Activated CD4-positive, alpha-beta T cell treated with anti-CD3 and anti-CD28 coated beads, Interleukin-10, Interleukin-2, amounts not matched to agents 100 ng/mL and 50 ng/mL, durations not matched to agents 16 hours and 8 hours (primary cell): Measurements from ENCODE around the gene CHSY3.

ENCODE experiments used
- DNase-seq: peaks from one replicate; pipeline ENCODE4 v3.0.0-alpha.2; 2020

Gene CHSY3

DNA sequence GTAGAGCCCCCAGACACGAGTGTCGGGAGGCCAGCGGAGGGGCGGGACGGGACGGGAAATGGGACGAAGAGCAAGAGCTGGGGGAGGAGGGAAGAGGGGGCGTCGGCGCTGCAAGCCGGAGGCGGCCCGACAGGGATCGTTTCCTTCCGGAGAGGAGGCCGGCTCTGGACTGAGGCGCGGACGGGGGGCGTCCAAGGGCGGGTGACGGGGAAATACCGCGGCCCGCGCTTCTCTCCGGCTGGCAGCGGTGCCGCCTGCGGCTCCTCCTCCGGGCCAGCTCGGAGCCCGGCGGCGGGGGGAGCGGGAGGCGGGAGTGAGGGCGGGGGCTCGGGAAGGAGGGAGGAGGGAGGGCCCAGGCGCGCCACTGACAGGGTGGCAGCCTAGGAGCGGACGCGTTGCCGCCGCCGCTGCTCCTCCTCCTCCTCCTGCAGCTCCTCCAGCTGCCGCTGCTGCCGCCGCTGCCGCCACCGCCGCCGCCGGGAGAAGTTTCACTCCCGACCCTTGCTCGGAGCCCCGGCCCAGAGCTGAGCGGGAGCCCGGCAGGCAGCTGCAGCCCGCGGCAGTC lies at the start of gene CHSY3:
TSS of gene CHSY3 (plus strand) at position 364 of the 565 bp plus-strand sequence.
- peak; percentile 64 for DNase-seq

DNA sequence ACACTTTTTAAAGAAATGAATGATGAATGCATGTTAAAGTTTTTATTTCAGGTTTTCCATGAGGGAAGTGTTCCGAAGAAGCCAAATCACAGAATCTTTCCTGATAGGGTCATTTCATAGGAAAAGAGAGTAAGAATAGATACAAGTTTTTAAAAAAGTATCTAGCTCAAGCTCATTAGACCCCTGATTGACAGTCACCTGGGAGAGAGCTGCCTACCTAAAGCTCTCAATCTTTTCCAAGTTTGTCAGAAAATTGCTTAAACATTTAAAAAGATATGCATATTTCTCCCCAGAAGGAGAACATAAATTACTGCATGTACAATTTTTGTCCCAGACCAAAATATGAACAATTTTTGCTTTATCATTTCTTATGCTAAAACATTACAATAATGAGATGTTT lies 47.9 kb upstream of the CHSY3 start:
- DNase-seq, result no peak

DNA sequence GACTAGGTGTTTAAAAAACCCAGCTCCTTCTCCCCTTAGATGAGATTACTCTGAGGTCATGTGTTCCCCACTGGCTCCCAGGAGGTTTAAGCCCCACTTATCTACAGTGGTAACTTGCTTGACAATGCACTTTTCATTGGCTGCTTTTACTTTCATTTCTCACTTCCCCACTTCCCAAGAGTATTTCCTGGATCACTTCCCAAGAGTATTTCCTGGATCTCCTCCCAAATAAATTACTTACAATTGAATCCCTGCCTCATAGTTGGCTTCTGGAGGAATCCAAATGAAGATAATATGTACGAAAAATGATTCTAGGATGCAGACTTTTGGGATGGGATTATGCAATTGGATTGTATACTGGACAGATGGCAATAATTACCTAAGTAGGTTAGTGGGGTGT lies 47.1 kb upstream of the CHSY3 start:
- DNase-seq, result no peak

DNA sequence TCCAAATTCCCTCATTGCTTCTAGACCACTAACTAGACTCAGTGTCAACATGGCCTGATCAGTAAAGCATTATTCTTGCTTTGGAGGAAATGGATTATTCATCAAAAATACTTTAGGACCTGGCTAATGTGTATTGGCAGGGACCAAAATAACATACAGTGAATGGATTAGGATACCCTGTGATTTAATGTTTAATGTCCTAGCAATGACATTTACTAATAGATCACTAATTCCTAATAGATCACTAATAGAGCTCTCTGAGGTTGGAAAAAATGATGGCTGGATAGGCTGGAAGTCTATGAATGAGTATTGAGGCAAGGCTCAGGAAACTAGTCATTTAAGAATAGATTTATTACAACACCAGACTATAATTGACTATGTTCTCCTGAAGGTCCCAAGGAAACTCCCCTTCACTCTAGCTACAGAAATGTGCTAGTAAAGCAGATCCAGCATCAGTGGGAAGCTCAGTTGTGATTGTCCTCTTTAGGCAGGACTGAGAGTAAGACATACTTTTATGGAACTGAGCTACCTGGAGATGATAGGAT lies 46.1 kb upstream of the CHSY3 start:
- no peak for DNase-seq

DNA sequence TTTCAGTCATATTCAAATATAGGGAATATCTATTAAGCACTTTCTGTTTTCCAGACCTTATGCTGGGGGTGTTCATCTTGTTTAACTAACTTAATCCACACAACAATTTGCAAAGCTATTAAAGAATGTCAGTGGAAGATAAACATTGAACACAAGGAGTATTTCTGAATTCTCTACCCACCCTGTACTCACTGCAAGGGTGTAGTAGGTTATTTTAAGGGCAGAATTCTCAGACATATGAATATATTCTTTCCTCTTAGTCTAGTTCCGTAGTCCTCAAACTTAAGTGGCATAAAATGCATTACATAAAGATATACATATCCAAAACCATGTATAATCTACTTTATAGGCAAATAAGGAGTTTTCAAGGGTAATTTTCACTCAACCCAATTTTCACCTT lies 19.9 kb upstream of the CHSY3 start:
- no peak for DNase-seq

DNA sequence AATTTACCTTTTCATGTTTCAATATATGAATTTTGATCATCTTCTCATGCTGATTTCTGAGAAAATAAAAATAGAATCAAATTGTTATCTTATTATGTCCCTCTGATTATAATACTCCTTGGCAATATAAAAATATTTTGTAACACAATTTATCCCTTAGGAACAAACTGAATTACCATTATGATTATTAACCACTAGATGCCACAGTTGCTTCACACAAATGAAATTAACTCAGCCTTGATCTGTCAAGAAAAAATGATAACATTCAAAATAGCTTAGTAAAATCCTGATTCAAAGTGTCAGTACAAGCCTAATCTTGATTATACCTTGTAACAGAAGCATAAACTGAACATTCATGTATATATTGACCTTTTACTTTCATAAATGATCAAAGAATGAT lies 4.8 kb upstream of the CHSY3 start:
- DNase-seq, result no peak

DNA sequence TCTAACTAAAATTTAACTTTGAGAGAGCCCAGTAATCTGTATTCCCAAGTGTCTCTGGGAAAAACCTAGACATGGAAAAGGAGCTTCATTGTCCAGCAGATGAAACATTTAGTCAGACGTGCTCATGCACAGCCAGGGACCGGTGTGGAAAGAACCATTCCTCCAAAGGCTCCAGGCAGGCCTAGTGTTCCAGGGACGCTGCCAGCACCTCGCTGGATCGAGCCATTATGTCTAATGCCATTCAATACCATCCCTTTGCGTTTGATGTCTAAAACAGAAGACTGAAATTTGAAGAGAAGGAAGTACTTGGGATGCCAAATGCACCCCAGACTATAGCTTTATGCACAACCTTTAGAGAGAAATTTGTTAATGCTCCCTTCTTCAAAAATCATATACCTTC lies 1.4 kb upstream of the CHSY3 start:
- no peak for DNase-seq

DNA sequence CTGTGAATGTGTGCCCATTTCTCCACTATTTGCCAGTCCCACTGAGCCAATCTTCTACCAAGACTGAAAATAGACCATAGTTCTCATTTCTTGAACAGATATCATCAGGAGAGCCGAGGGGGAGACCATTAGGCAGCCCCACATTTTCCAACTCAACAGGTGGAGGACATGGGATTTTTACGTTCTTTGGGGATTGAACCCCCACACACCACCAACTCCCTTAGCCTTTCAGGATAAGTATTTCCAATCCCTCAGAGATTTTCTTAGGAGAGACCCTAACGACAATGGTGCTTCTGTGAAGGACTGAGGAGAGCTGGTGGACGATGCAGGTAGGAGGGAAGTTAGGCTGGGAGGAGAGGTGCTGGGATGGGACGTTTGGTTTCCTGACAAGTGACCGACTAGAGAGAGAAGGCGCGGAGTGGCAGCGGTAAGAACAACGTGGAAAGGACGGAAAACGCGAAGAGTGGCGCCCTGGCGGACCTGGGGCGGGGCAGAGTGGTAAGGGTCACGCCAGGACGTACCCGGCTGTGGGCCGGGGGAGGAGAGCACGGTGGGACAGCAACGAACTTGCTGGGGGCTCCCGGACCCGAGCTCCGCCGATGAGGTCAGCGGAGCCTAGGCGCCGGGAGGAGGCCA lies 681 bp upstream of the CHSY3 start:
- DNase-seq, result no peak

DNA sequence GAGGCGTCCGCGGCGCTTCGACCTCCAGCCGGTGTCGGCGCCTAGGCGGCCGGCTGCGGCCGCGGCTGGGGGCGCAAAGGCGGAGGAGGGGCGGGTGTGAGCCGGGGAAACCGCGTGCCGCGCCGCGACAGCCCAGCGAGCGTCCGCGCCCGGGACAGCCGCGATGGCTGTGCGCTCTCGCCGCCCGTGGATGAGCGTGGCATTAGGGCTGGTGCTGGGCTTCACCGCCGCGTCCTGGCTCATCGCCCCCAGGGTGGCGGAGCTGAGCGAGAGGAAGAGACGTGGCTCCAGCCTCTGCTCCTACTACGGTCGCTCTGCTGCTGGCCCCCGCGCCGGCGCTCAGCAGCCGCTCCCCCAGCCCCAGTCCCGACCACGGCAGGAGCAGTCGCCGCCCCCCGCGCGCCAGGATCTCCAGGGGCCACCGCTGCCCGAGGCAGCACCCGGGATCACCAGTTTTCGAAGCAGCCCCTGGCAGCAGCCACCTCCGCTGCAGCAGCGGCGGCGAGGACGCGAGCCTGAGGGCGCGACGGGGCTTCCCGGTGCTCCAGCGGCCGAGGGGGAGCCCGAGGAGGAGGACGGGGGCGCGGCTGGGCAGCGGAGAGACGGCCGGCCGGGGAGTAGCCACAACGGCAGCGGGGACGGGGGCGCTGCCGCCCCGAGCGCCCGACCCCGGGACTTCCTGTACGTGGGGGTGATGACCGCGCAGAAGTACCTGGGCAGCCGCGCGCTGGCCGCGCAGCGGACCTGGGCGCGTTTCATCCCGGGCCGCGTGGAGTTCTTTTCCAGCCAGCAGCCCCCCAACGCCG lies 605 bp downstream of the CHSY3 start:
- DNase-seq, result no peak

DNA sequence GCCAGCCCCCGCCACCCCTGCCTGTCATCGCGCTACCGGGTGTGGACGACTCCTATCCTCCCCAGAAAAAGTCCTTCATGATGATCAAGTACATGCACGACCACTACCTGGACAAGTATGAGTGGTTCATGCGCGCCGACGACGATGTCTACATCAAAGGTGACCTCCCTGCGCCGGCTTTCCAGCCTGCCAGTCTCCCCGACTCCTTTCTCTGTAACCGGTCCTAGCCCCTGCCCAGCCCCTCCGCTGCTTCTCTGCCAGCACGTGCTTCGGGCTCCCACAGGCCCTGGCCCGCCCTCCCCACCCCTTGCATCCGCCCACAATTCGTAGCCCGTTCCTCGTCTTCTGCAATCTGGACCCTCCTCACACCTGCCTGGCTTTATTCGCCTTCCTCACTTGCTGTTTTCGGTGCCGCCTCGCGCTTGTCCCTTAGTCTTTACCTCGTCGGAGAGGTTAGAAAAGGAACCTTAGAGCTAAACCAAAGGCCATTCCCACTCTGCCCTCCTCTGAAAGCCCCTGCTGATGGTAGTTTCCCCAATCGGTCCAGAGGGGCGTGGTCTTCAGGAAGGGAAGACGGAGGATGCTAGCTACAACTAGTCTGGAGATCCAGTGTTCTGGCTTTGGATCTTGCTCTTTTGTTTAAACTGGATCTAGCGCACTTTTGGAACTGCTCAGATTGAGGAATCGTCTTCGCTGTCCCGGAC lies 1.4 kb downstream of the CHSY3 start:
- DNase-seq, result no peak

DNA sequence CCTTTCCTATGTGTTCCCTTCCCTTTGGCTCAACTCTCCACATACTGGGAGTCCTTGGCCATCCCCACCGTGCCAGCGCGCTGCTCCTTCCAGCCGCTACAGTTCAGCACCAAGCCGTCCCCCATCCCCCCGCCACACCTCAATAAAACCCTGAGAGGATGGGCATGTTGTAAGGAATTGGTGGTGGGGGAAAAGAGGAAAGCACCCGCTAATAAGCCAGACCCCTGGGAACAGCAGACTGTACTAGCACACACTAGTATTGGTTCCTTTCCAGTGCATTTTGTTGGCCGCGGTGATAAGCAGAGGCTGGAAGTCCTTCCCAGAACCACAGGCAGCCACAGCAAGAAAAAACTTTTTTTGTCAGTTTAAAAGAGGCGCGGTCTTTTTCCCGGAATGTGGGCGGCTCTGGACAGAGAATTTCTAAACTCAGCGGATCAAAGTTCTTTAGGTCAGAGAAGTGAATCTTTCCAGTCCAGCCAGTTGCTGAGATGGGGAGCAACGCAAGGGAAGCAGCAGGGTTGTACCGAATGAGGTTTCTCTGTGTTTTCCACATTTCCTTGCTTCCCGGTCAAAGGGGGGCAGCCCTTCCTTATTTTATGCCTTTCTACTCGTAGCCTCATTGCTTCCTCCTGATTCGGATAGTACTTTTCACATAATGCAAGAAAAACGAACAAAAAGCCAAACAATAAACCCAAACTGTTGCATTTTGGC lies 2.1 kb downstream of the CHSY3 start:
- no peak for DNase-seq

DNA sequence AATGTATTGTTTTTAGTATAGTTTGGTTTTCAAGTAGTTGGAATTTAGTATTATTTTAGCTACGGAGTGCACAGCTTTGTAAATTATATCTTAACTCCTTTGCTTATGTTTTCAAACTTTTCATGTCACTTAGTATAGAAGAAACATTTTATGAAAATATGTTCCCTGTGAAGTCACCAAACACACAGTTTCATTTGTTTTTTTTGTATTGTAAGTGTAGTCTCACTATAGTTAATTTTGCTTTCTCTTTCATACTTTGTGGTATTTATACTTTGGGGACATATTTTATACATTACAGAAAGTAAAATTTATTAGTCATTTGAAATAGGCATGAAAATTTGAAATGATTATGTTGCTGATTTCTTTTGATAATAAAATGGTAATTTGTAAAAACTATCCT lies 5.0 kb downstream of the CHSY3 start:
- no peak for DNase-seq

DNA sequence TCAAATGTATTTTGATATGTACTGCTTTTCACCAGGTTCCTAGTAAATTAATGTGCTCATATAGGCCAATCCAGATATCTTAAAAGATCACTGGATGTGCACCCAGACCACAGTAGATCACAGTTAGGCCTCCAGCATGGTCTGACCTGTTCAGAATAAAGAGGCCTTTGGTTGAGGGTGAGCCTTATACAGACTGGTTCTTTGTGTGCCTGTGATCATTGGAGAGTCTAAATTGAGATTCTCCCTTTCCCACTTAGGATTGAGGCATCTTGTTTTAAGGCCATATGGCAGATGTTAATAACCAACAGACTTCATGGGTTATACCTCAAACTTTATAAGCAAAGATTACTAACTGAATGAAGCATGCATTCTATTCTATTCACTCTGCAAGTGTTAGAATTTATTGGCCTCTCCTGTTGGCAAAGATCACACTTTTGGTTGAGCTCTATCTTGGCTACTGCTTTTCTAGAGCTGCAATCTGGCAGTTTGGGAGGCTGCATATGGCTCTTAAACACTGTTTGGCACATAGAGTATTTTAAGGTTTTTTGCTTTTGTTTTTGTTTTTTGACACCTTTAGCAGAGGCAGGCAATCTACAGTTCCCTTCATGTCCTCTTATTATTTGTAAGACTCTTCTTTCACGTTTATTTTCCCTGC lies 8.5 kb downstream of the CHSY3 start:
- no peak for DNase-seq

DNA sequence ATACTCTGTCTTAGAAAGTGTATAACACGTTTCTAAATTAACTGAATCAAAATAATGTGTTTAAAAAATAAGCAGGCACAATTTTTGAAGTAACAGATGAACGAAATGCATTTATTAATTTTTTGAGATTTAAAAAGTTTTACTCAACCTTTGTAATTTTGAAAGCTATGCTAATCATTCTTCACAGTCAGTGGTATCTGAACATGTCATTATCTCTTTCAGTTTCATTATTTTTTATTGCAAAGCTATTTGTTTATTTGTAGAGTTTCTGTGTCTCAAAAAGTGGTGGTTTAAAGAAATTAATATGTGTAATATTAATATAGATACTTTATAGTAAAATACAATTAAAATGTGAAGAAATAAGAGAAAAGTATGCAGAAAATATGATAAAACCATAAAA lies 11.2 kb downstream of the CHSY3 start:
- DNase-seq, result no peak

DNA sequence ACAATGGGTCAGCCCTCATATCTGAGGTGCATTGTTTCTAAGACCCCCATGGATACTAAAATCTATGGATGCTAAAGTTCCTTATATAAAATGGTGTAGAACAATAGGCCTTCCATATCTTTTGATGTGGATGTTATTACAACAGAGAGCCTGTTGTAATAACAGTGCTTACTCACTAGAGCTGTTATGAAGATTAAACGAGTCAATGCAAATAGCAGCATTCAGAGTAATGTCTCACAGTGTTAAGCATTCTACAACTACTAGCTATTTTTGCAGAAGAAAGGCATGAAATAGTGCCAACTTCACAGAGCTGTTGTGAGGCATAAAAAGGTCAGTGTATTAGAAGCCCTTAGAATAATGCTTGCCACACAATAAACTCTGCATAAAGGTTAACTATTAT lies 13.0 kb downstream of the CHSY3 start:
- no peak for DNase-seq

DNA sequence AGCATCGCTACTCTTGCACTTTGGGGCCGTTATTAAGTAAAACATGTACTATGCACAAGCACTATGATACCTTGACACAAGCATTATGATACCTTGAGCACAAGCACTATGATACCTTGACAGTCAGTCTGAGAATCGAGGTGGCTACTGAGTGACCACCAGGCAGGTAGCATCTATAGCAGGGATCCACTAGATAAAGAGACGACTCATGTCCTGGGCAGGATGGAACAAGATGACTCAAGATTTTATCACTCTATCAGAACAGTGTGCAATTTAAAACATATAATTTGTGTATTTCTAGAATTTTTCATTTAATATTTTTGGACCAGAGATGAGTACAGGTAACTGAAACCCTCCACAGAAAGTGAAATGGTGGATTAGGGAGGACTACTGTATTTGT lies 16.9 kb downstream of the CHSY3 start:
- no peak for DNase-seq

DNA sequence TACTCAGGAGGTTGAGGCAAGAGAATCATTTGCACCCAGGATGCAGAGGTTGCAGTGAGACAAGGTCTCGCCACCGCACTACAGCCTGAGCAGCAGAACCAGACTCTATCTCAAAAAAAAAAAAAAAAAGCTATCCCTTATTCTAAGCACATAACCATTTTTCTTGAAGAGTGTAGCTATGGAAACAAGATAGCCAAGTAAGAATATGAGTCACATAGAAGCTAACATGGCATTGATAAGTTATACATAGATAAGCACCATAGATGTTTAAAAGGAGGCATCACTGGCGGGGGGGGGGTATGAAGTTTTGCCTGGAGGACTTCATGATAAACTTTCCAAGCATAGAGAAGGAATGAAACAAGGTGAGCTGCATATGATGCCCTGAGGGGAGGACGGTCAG lies 26.0 kb downstream of the CHSY3 start:
- DNase-seq, result no peak

DNA sequence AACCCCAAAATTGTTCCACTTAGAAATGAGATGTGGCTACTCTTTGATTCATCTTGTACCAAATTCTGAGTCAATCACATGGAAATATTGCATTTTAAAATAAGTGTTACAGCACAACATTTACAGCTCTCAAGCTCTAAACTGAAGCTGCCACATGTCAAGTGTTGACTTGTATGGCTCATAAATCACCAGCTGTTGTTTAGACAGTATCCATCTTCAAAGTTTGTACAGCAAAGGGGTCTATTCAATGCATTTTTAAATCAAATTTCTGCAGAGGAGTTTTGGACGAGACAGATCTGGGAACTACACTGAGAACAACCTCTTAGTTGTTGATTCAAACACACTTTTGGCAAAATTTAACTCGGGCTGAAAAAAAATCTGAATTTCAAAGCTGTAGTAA lies 31.4 kb downstream of the CHSY3 start:
- DNase-seq, result no peak

DNA sequence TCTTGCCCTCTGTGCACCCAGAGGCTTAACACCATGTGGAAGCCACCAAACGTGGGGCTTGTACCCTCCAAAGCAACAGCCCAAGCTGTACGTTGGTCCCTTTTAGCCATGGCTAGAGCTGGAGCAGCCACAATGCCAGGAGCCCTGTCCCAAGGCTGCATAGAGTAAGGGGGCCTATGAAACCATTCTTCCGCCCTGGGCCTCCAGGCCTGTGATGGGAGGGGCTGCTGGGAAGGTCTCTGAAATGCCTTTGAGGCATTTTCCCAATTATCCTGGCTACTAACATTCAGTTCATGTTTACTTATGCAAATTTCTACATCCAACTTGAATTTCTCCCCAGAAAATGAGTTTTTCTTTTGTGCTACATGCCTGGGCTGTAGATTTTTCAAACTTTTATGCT lies 33.8 kb downstream of the CHSY3 start:
- no peak for DNase-seq

DNA sequence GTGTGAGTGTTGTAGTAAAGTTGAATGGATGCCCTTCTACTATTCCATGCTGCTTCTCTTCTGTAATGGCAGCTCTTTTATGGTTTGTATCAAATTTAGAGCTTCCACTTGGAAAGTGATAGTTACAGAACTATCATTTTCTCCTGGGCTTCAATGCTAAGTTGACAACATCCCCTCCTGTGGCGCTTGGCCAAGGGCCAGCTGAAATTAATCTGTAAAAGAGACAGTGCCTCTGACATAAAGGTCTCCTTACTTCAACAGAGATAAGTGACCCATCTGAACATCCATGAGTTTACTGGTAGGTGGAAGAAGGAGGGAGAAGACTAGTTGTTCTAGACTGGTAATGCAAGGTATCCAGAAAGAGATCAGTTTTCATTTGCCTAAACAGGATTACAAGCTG lies 39.7 kb downstream of the CHSY3 start:
- DNase-seq, result no peak

DNA sequence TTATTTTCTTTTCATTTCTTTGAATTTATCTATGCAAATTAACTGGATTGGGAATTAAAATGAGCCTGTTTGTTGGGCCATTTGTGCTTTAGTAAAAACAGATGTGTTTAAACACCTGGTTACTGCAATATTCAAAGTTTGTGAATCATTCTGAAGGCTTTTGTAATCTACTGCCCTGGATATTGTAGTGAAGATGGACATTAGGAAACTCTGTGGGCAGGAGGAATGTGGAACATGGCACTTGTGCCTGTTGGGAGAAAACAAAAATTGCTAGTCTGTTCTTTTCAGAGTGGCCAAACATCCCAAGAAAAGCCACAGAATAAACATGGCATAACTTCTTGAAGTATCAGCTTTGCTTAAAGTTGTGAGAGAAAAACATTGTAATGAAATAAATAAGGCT lies 40.8 kb downstream of the CHSY3 start:
- DNase-seq, result no peak

DNA sequence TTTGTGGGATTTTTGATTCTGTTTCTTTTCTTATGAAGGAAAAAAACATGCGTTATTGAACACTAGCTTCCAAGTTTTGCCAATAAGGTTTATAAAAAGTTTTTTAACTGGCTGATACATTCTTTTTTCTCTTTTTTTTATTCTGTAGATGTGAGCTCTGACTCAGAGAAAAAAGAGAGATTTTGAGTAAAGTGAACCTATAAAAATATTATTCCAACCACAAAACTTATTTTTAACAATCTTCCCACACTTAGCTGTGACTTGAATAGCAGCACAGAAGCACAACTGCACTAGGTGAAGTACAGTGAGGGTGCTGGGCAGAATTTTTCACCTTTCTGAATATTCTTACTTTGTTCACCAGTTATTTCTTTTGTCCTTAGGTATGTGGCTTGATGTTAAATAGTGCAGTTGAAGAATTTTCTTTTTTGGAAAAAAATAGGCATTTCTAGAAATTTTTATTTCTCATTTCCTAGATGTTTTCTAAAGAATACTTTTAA lies 41.6 kb downstream of the CHSY3 start:
- DNase-seq, result no peak
